ENCODE results near the gene TACC2. TPM values are rescaled to one million over a fixed set of nuclear protein-coding genes. Genes with fewer than 3 reads are reported as not detected.

Gene TACC2
- total RNA-seq, 1 experiment from 2014 or later: 15.8 TPM

- Histone ChIP-seq H3K4me3 (no peak overlapping the region), H3K79me2 (ENCODE audit: low read depth) (no peaks in the 10 kb centered on the region), H4K20me1 (ENCODE audit: insufficient read depth) (no peaks in the 10 kb centered on the region), H3K27ac (no peak overlapping the region), H3K27me3 (ENCODE audit: insufficient read depth, low read depth) (no peaks in the 10 kb centered on the region), H3K9me2 (ENCODE audit: insufficient read depth) (no peaks in the 10 kb centered on the region), H2AFZ (no peak overlapping the region), H3K4me2 (no peak overlapping the region), H3K36me3 (ENCODE audit: low read depth) (no peaks in the 10 kb centered on the region), H3K9me3 (ENCODE audit: insufficient read depth, low read depth) (no peaks in the 10 kb centered on the region), H3K4me1 (replicated peaks; ENCODE audit: insufficient read depth) (no peaks in the 10 kb centered on the region), H3F3A (ENCODE audit: insufficient read depth, low read depth) (no peaks in the 10 kb centered on the region)
- no peak for DNase-seq
- CTCF ChIA-PET: no interaction called here
- POLR2A ChIA-PET (ENCODE audit: unreplicated experiment): no interaction called here
- BruUV-seq (replicated peaks): no TSS peak
- intact Hi-C loops (cut with micrococcal nuclease; ENCODE audit: unreplicated experiment): no loop called here
- TF ChIP-seq EZH2 (IDR thresholded peaks at IDR 0.05; ENCODE audit: low read depth): no peak
These were observed 181.8 kb downstream of the TACC2 start for GRCh38 chr10:122170802-122171201.

- DNase-seq: no peak
These were observed 182.5 kb downstream of the TACC2 start for GRCh38 chr10:122171302-122172075.

GRCh38 chr10:122172361-122173008, 183.5 kb downstream of the TACC2 start:
- ChIA-PET CTCF (no interaction called here), POLR2A (ENCODE audit: unreplicated experiment) (no interaction called here)
- no peak for TF ChIP-seq EZH2 (IDR thresholded peaks at IDR 0.05; ENCODE audit: low read depth)
- TF ChIP-seq CTCF (conservative IDR thresholded peaks at IDR 0.05): no peak
- intact Hi-C loops (cut with micrococcal nuclease; ENCODE audit: unreplicated experiment): no loop called here
- Histone ChIP-seq H3K36me3 (ENCODE audit: low read depth) (no peaks in the 10 kb centered on the region), H3K4me1 (replicated peaks; ENCODE audit: insufficient read depth) (no peaks in the 10 kb centered on the region), H3K4me2 (no peak overlapping the region), H3K79me2 (ENCODE audit: low read depth) (no peaks in the 10 kb centered on the region), H3K9me3 (ENCODE audit: insufficient read depth, low read depth) (no peaks in the 10 kb centered on the region), H3K27ac (no peak overlapping the region), H4K20me1 (ENCODE audit: insufficient read depth) (no peaks in the 10 kb centered on the region), H3K9me2 (ENCODE audit: insufficient read depth) (no peaks in the 10 kb centered on the region), H2AFZ (no peak overlapping the region), H3K4me3 (no peak overlapping the region), H3K27me3 (ENCODE audit: insufficient read depth, low read depth) (no peaks in the 10 kb centered on the region), H3F3A (ENCODE audit: insufficient read depth, low read depth) (no peaks in the 10 kb centered on the region)
- no TSS peak for BruUV-seq (replicated peaks)
- DNase-seq: no peak

More at GRCh38 chr10:122171302-122172075, 182.5 kb downstream of the TACC2 start:
- H3F3A ChIP-seq (ENCODE audit: insufficient read depth, low read depth): no peaks in the 10 kb centered on the region
- H3K9me2 ChIP-seq (ENCODE audit: insufficient read depth): no peaks in the 10 kb centered on the region
- H3K4me1 ChIP-seq (replicated peaks; ENCODE audit: insufficient read depth): no peaks in the 10 kb centered on the region
- TF ChIP-seq CTCF (conservative IDR thresholded peaks at IDR 0.05): no peak
- TF ChIP-seq EZH2 (IDR thresholded peaks at IDR 0.05; ENCODE audit: low read depth): no peak
- H3K9me3 ChIP-seq (ENCODE audit: insufficient read depth, low read depth): no peaks in the 10 kb centered on the region
- CTCF ChIA-PET: no interaction called here
- H3K4me3 ChIP-seq: no peak overlapping the region
- H3K4me2 ChIP-seq: no peak overlapping the region
- intact Hi-C loops (cut with micrococcal nuclease; ENCODE audit: unreplicated experiment): no loop called here
- no peaks in the 10 kb centered on the region for H3K27me3 ChIP-seq (ENCODE audit: insufficient read depth, low read depth)
- H3K27ac ChIP-seq: no peak overlapping the region
- POLR2A ChIA-PET (ENCODE audit: unreplicated experiment): no interaction called here
- H3K36me3 ChIP-seq (ENCODE audit: low read depth): no peaks in the 10 kb centered on the region
- H3K79me2 ChIP-seq (ENCODE audit: low read depth): no peaks in the 10 kb centered on the region
- no TSS peak for BruUV-seq (replicated peaks)
- no peak overlapping the region for H2AFZ ChIP-seq
- no peaks in the 10 kb centered on the region for H4K20me1 ChIP-seq (ENCODE audit: insufficient read depth)
